Measurements from ENCODE around the gene PNKP. TPM values are rescaled to one million over a fixed set of nuclear protein-coding genes. Genes with fewer than 3 reads are reported as not detected.
A peak's percentile ranks its signal among the peaks of the same experiment; 100 is the strongest.

The PNKP gene
- total RNA-seq, 2 donors from 2014 or later = 71.1 to 74.5 TPM

GRCh38 chr19:49887665-49888509 lies 20.5 kb upstream of the PNKP start:
- Mint-ChIP-seq H3K36me3 (ENCODE audit: insufficient read depth in 2 of 2) (peaks cover 15 to 21% of the 10 kb centered on the region in 2 donors), H3K27ac (no peak overlapping the region), H3K4me1 (ENCODE audit: low read depth) (peaks cover 26% of the 10 kb centered on the region), H3K9me3 (no peaks in the 10 kb centered on the region), H3K27me3 (ENCODE audit: low read depth) (no peaks in the 10 kb centered on the region), H3K4me3 (peak overlapping the region in 1 of 2 donors; percentile 29)
- ATAC-seq (replicated peaks in 1 of 2) (no peak), DNase-seq (no peak)

GRCh38 chr19:49887037-49887664 lies 19.8 kb upstream of the PNKP start:
- Mint-ChIP-seq H3K27me3 (ENCODE audit: low read depth) (no peaks in the 10 kb centered on the region), H3K9me3 (no peaks in the 10 kb centered on the region), H3K36me3 (ENCODE audit: insufficient read depth in 2 of 2) (peaks cover 12 to 23% of the 10 kb centered on the region in 2 donors), H3K4me3 (no peak overlapping the region), H3K4me1 (ENCODE audit: low read depth) (peaks cover 18% of the 10 kb centered on the region), H3K27ac (no peak overlapping the region)
- ATAC-seq (replicated peaks in 1 of 2) (no peak), DNase-seq (no peak)

- peaks cover 8% of the 10 kb centered on the region for H3K4me1 Mint-ChIP-seq (ENCODE audit: low read depth)
- peaks cover 12 to 29% of the 10 kb centered on the region in 2 donors for H3K36me3 Mint-ChIP-seq (ENCODE audit: insufficient read depth in 2 of 2)
- DNase-seq (no peak), ATAC-seq (replicated peaks in 1 of 2) (no peak)
- H3K27ac Mint-ChIP-seq = no peak overlapping the region
- no peak overlapping the region for H3K4me3 Mint-ChIP-seq
- H3K27me3 Mint-ChIP-seq (ENCODE audit: low read depth) = no peaks in the 10 kb centered on the region
- no peaks in the 10 kb centered on the region for H3K9me3 Mint-ChIP-seq
Measured at GRCh38 chr19:49884760-49885159, 17.4 kb upstream of the PNKP start.

GRCh38 chr19:49884109-49884508 lies 16.7 kb upstream of the PNKP start:
- Mint-ChIP-seq H3K4me3 (no peak overlapping the region), H3K27me3 (ENCODE audit: low read depth) (no peaks in the 10 kb centered on the region), H3K27ac (no peak overlapping the region), H3K36me3 (ENCODE audit: insufficient read depth in 2 of 2) (peaks cover 11 to 26% of the 10 kb centered on the region in 2 donors), H3K4me1 (ENCODE audit: low read depth) (peaks cover 7% of the 10 kb centered on the region), H3K9me3 (no peaks in the 10 kb centered on the region)
- ATAC-seq (replicated peaks in 1 of 2) (no peak), DNase-seq (no peak)

GRCh38 chr19:49883094-49883493 lies 15.7 kb upstream of the PNKP start:
- Mint-ChIP-seq H3K27ac (no peak overlapping the region), H3K4me1 (ENCODE audit: low read depth) (peaks cover 16% of the 10 kb centered on the region), H3K36me3 (ENCODE audit: insufficient read depth in 2 of 2) (peaks cover 9 to 21% of the 10 kb centered on the region in 2 donors), H3K9me3 (no peaks in the 10 kb centered on the region), H3K27me3 (ENCODE audit: low read depth) (no peaks in the 10 kb centered on the region), H3K4me3 (no peak overlapping the region)
- no peak for DNase-seq
- ATAC-seq (replicated peaks in 1 of 2) = no peak

GRCh38 chr19:49882643-49883042 lies 15.3 kb upstream of the PNKP start:
- Mint-ChIP-seq H3K9me3 (no peaks in the 10 kb centered on the region), H3K36me3 (ENCODE audit: insufficient read depth in 2 of 2) (peaks cover 9 to 23% of the 10 kb centered on the region in 2 donors), H3K4me1 (ENCODE audit: low read depth) (peaks cover 19% of the 10 kb centered on the region), H3K4me3 (no peak overlapping the region), H3K27me3 (ENCODE audit: low read depth) (no peaks in the 10 kb centered on the region), H3K27ac (no peak overlapping the region)
- DNase-seq = no peak
- ATAC-seq (replicated peaks in 1 of 2) = no peak

- H3K36me3 Mint-ChIP-seq (ENCODE audit: insufficient read depth in 2 of 2) = peaks cover 9 to 23% of the 10 kb centered on the region in 2 donors
- no peak overlapping the region for H3K4me3 Mint-ChIP-seq
- no peaks in the 10 kb centered on the region for H3K27me3 Mint-ChIP-seq (ENCODE audit: low read depth)
- peak overlapping the region; percentile 65 for H3K27ac Mint-ChIP-seq
- H3K4me1 Mint-ChIP-seq (ENCODE audit: low read depth) = peaks cover 19% of the 10 kb centered on the region
- no peak for ATAC-seq (replicated peaks in 1 of 2)
- no peaks in the 10 kb centered on the region for H3K9me3 Mint-ChIP-seq
- no peak for DNase-seq
Measured at GRCh38 chr19:49881672-49882394, 14.5 kb upstream of the PNKP start.

- DNase-seq = no peak
- no peak for ATAC-seq (replicated peaks in 1 of 2)
Measured at GRCh38 chr19:49881186-49881585, 13.8 kb upstream of the PNKP start.

GRCh38 chr19:49880162-49880869 lies 12.9 kb upstream of the PNKP start:
- Mint-ChIP-seq H3K4me3 (no peak overlapping the region), H3K9me3 (no peaks in the 10 kb centered on the region), H3K27ac (no peak overlapping the region), H3K4me1 (ENCODE audit: low read depth) (peaks cover 26% of the 10 kb centered on the region), H3K27me3 (ENCODE audit: low read depth) (no peaks in the 10 kb centered on the region), H3K36me3 (ENCODE audit: insufficient read depth in 2 of 2) (peaks cover 7 to 24% of the 10 kb centered on the region in 2 donors)
- ATAC-seq (replicated peaks in 1 of 2) (no peak), DNase-seq (no peak)

More at GRCh38 chr19:49881186-49881585, 13.8 kb upstream of the PNKP start:
- H3K36me3 Mint-ChIP-seq (ENCODE audit: insufficient read depth in 2 of 2) = peaks cover 9 to 23% of the 10 kb centered on the region in 2 donors
- no peak overlapping the region for H3K4me3 Mint-ChIP-seq
- peak overlapping the region; percentile 64 for H3K27ac Mint-ChIP-seq
- H3K27me3 Mint-ChIP-seq (ENCODE audit: low read depth) = no peaks in the 10 kb centered on the region
- H3K4me1 Mint-ChIP-seq (ENCODE audit: low read depth) = peaks cover 19% of the 10 kb centered on the region
- no peaks in the 10 kb centered on the region for H3K9me3 Mint-ChIP-seq

- no peak for ATAC-seq (replicated peaks in 1 of 2)
- H3K27ac Mint-ChIP-seq = no peak overlapping the region
- no peaks in the 10 kb centered on the region for H3K9me3 Mint-ChIP-seq
- no peak for DNase-seq
- H3K4me1 Mint-ChIP-seq (ENCODE audit: low read depth) = peaks cover 34% of the 10 kb centered on the region
- H3K36me3 Mint-ChIP-seq (ENCODE audit: insufficient read depth in 2 of 2) = peaks cover 7 to 24% of the 10 kb centered on the region in 2 donors
- H3K4me3 Mint-ChIP-seq = peak overlapping the region in 1 of 2 donors; percentile 15
- H3K27me3 Mint-ChIP-seq (ENCODE audit: low read depth) = no peaks in the 10 kb centered on the region
Measured at GRCh38 chr19:49879243-49879963, 12.0 kb upstream of the PNKP start.

GRCh38 chr19:49878744-49879070 lies 11.3 kb upstream of the PNKP start:
- ATAC-seq (replicated peaks in 1 of 2) (no peak), DNase-seq (no peak)
- Mint-ChIP-seq H3K4me1 (ENCODE audit: low read depth) (peaks cover 34% of the 10 kb centered on the region), H3K27me3 (ENCODE audit: low read depth) (no peaks in the 10 kb centered on the region), H3K27ac (no peak overlapping the region), H3K9me3 (no peaks in the 10 kb centered on the region), H3K36me3 (ENCODE audit: insufficient read depth in 2 of 2) (peaks cover 7 to 24% of the 10 kb centered on the region in 2 donors), H3K4me3 (no peak overlapping the region)

Measured in activated T-cell treated with anti-CD3 and anti-CD28 coated beads, Interleukin-2, amount 50 U/mL, for 72 hours (primary cell).